OCI-LY1 (cell line): ENCODE measurements around the gene OR52J3.

Experiments used
- CTCF ChIP-seq: fragments of 200-600 bp; sonication (generic), shearing (Covaris generic); IDR thresholded peaks from 2 replicates; pipeline ENCODE4 v1.5.1; 2017; ENCODE audit warnings: mild to moderate bottlenecking, antibody characterized with exemption, low read length, moderate library complexity, mixed read lengths
- EZH2 ChIP-seq: fragments of 200-600 bp; sonication (generic), shearing (Covaris generic); IDR thresholded peaks from 2 replicates; pipeline ENCODE4 v1.8.0; 2017; ENCODE audit warnings: borderline replicate concordance, mixed run types, mild to moderate bottlenecking, antibody characterized with exemption, low read length, moderate library complexity, mixed read lengths

- TF ChIP-seq CTCF (no peak), EZH2 (no peak)
Measured at GRCh38 chr11:5069272-5069671, 22.9 kb downstream of the OR52J3 start, which contains the start of gene OR52E1.
